ENCODE results near the gene NUDT14. TPM values are rescaled to one million over a fixed set of nuclear protein-coding genes. Genes with fewer than 3 reads are reported as not detected.

The NUDT14 gene
- total RNA-seq, 1 experiment from 2014 or later: 50.8 TPM

- intact Hi-C loops (cut with micrococcal nuclease): no loop called here
- Histone ChIP-seq H3K27ac (ENCODE audit: low read length) (no peak overlapping the region), H3K79me2 (ENCODE audit: low read length) (no peaks in the 10 kb centered on the region), H3K4me3 (ENCODE audit: low read length) (no peak overlapping the region), H3F3A (ENCODE audit: low read length, unreplicated experiment) (no peaks in the 10 kb centered on the region), H4K20me1 (ENCODE audit: low read length) (no peaks in the 10 kb centered on the region), H3K9ac (ENCODE audit: low read length) (no peak overlapping the region), H2AFZ (ENCODE audit: low read length) (no peak overlapping the region), H3K36me3 (ENCODE audit: low read depth, low read length) (no peaks in the 10 kb centered on the region), H3K4me1 (ENCODE audit: insufficient read depth, low read length) (peaks cover 5% of the 10 kb centered on the region), H3K4me2 (ENCODE audit: low read length) (no peak overlapping the region), H3K9me2 (replicated peaks; ENCODE audit: low read length) (no peaks in the 10 kb centered on the region), H3K9me3 (ENCODE audit: low read length) (no peaks in the 10 kb centered on the region), H3K27me3 (ENCODE audit: low read length) (no peaks in the 10 kb centered on the region)
- DNase-seq (no peak), ATAC-seq (no peak)
- ChIA-PET CTCF (no interaction called here), POLR2A (ENCODE audit: unreplicated experiment) (no interaction called here)
- BruUV-seq (replicated peaks): no TSS peak
- TF ChIP-seq EZH2 (IDR thresholded peaks at IDR 0.05; ENCODE audit: low read length, unreplicated experiment) (no peak), EZH2phosphoT487 (IDR thresholded peaks at IDR 0.05; ENCODE audit: borderline replicate concordance, low read length) (no peak), CTCF (conservative IDR thresholded peaks at IDR 0.05; ENCODE audit: low read depth, low read length) (no peak)
Observed at GRCh38 chr14:105228562-105228961, 47.5 kb upstream of the NUDT14 start.

GRCh38 chr14:105227346-105227745 lies 46.2 kb upstream of the NUDT14 start:
- no TSS peak for BruUV-seq (replicated peaks)
- H3K9me3 ChIP-seq (ENCODE audit: low read length): no peaks in the 10 kb centered on the region
- TF ChIP-seq CTCF (conservative IDR thresholded peaks at IDR 0.05; ENCODE audit: low read depth, low read length): no peak
- no peak for TF ChIP-seq EZH2phosphoT487 (IDR thresholded peaks at IDR 0.05; ENCODE audit: borderline replicate concordance, low read length)
- no peak for TF ChIP-seq EZH2 (IDR thresholded peaks at IDR 0.05; ENCODE audit: low read length, unreplicated experiment)

GRCh38 chr14:105226198-105226597 lies 45.1 kb upstream of the NUDT14 start:
- Histone ChIP-seq H2AFZ (ENCODE audit: low read length) (no peak overlapping the region), H4K20me1 (ENCODE audit: low read length) (no peaks in the 10 kb centered on the region), H3K27ac (ENCODE audit: low read length) (no peak overlapping the region), H3F3A (ENCODE audit: low read length, unreplicated experiment) (no peaks in the 10 kb centered on the region), H3K9me3 (ENCODE audit: low read length) (no peaks in the 10 kb centered on the region), H3K4me1 (ENCODE audit: insufficient read depth, low read length) (peaks cover 11% of the 10 kb centered on the region), H3K79me2 (ENCODE audit: low read length) (no peaks in the 10 kb centered on the region), H3K27me3 (ENCODE audit: low read length) (no peaks in the 10 kb centered on the region), H3K9me2 (replicated peaks; ENCODE audit: low read length) (no peaks in the 10 kb centered on the region), H3K4me3 (ENCODE audit: low read length) (no peak overlapping the region), H3K36me3 (ENCODE audit: low read depth, low read length) (no peaks in the 10 kb centered on the region; the same call in 1 of the 2 replicates), H3K4me2 (ENCODE audit: low read length) (no peak overlapping the region), H3K9ac (ENCODE audit: low read length) (no peak overlapping the region)
- no TSS peak for BruUV-seq (replicated peaks)
- ChIA-PET CTCF (no interaction called here), POLR2A (ENCODE audit: unreplicated experiment) (no interaction called here)
- ATAC-seq (no peak), DNase-seq (no peak)
- intact Hi-C loops (cut with micrococcal nuclease): no loop called here
- TF ChIP-seq CTCF (conservative IDR thresholded peaks at IDR 0.05; ENCODE audit: low read depth, low read length): no peak
- TF ChIP-seq EZH2phosphoT487 (IDR thresholded peaks at IDR 0.05; ENCODE audit: borderline replicate concordance, low read length): no peak

More at GRCh38 chr14:105227346-105227745, 46.2 kb upstream of the NUDT14 start:
- POLR2A ChIA-PET (ENCODE audit: unreplicated experiment): no interaction called here
- H3K9me2 ChIP-seq (replicated peaks; ENCODE audit: low read length): no peaks in the 10 kb centered on the region
- H3K27me3 ChIP-seq (ENCODE audit: low read length): no peaks in the 10 kb centered on the region
- H4K20me1 ChIP-seq (ENCODE audit: low read length): no peaks in the 10 kb centered on the region
- DNase-seq (no peak), ATAC-seq (no peak)
- H3K4me3 ChIP-seq (ENCODE audit: low read length): no peak overlapping the region
- intact Hi-C loops (cut with micrococcal nuclease): no loop called here
- no peak overlapping the region for H3K27ac ChIP-seq (ENCODE audit: low read length)
- no peaks in the 10 kb centered on the region for H3K36me3 ChIP-seq (ENCODE audit: low read depth, low read length)
- H3F3A ChIP-seq (ENCODE audit: low read length, unreplicated experiment): no peaks in the 10 kb centered on the region
- CTCF ChIA-PET: no interaction called here
- no peak overlapping the region for H2AFZ ChIP-seq (ENCODE audit: low read length)
- no peak overlapping the region for H3K9ac ChIP-seq (ENCODE audit: low read length)
- H3K4me2 ChIP-seq (ENCODE audit: low read length): no peak overlapping the region
- peaks cover 11% of the 10 kb centered on the region for H3K4me1 ChIP-seq (ENCODE audit: insufficient read depth, low read length)
- H3K79me2 ChIP-seq (ENCODE audit: low read length): no peaks in the 10 kb centered on the region

Measured in PC-3 (cell line).